Osteocyte (in vitro differentiated cells): ENCODE measurements around the gene ZFP3. TPM values are rescaled to one million over a fixed set of nuclear protein-coding genes. Genes with fewer than 3 reads are reported as not detected.
"Not testable (repeated sequence)": the region's sequence is repeated elsewhere in the genome, so short reads cannot be mapped to it uniquely, and the experiment has no call there.

Experiments used
- DNase-seq: peaks from one replicate; pipeline ENCODE4 v3.0.0; 2021; ENCODE audit warnings: mixed read lengths; ENCODE audit not compliant: unreplicated experiment; ENCODE audit errors: extremely low spot score
- H3K27ac Mint-ChIP-seq: one replicate; pipeline ENCODE4 v1.8.0; 2021; ENCODE audit warnings: mild to moderate bottlenecking, mixed read lengths; ENCODE audit not compliant: unreplicated experiment
- H3K27me3 Mint-ChIP-seq: one replicate; pipeline ENCODE4 v1.8.0; 2021; ENCODE audit warnings: mixed read lengths; ENCODE audit not compliant: unreplicated experiment
- H3K36me3 Mint-ChIP-seq: one replicate; pipeline ENCODE4 v1.8.0; 2021; ENCODE audit warnings: mixed read lengths; ENCODE audit not compliant: unreplicated experiment
- H3K4me1 Mint-ChIP-seq: one replicate; pipeline ENCODE4 v1.8.0; 2021; ENCODE audit warnings: mixed read lengths; ENCODE audit not compliant: unreplicated experiment
- H3K4me3 Mint-ChIP-seq: one replicate; pipeline ENCODE4 v1.8.0; 2021; ENCODE audit warnings: mild to moderate bottlenecking, moderate library complexity, mixed read lengths; ENCODE audit not compliant: unreplicated experiment
- H3K9me3 Mint-ChIP-seq: one replicate; pipeline ENCODE4 v1.8.0; 2021; ENCODE audit warnings: mixed read lengths; ENCODE audit not compliant: unreplicated experiment
- CTCF ChIP-seq: fragments of 200-600 bp; sonication (generic); IDR thresholded peaks from 2 replicates; pipeline ENCODE4 v1.5.0; 2021; ENCODE audit warnings: antibody characterized with exemption, mild to moderate bottlenecking, moderate library complexity
- total RNA-seq: library from RNA; stranded (reverse); gene quantifications from 2 replicates; pipeline ENCODE4 v1.2.1, GENCODE V29; 2021

The ZFP3 gene
- total RNA-seq, 1 donor from 2014 or later = 0.78 TPM

GRCh38 chr17:5055543-5055942 lies 22.7 kb upstream of the ZFP3 start:
- Mint-ChIP-seq H3K4me1 (no peaks in the 10 kb centered on the region), H3K4me3 (no peak overlapping the region), H3K9me3 (no peaks in the 10 kb centered on the region), H3K27me3 (peaks cover 16% of the 10 kb centered on the region), H3K36me3 (no peaks in the 10 kb centered on the region), H3K27ac (no peak overlapping the region)
- DNase-seq = no peak
- no peak for TF ChIP-seq CTCF

GRCh38 chr17:5065227-5065744 lies 13.0 kb upstream of the ZFP3 start:
- no peak for DNase-seq
- H3K4me3 Mint-ChIP-seq = no peak overlapping the region
- no peaks in the 10 kb centered on the region for H3K9me3 Mint-ChIP-seq
- no peak overlapping the region for H3K27ac Mint-ChIP-seq
- no peak for TF ChIP-seq CTCF
- peaks cover 5% of the 10 kb centered on the region for H3K4me1 Mint-ChIP-seq
- peaks cover 9% of the 10 kb centered on the region for H3K27me3 Mint-ChIP-seq
- H3K36me3 Mint-ChIP-seq = no peaks in the 10 kb centered on the region

- no peak for TF ChIP-seq CTCF
- Mint-ChIP-seq H3K27ac (no peak overlapping the region), H3K4me1 (peaks cover 5% of the 10 kb centered on the region), H3K36me3 (no peaks in the 10 kb centered on the region), H3K4me3 (no peak overlapping the region), H3K27me3 (peaks cover 17% of the 10 kb centered on the region), H3K9me3 (no peaks in the 10 kb centered on the region)
- no peak for DNase-seq
Observed at GRCh38 chr17:5068236-5068635, 10.0 kb upstream of the ZFP3 start.

GRCh38 chr17:5069724-5070123 lies 8.5 kb upstream of the ZFP3 start:
- H3K36me3 Mint-ChIP-seq = no peaks in the 10 kb centered on the region
- H3K4me1 Mint-ChIP-seq = peaks cover 5% of the 10 kb centered on the region
- H3K4me3 Mint-ChIP-seq = no peak overlapping the region
- no peak overlapping the region for H3K27ac Mint-ChIP-seq
- no peaks in the 10 kb centered on the region for H3K9me3 Mint-ChIP-seq
- H3K27me3 Mint-ChIP-seq = peaks cover 21% of the 10 kb centered on the region
- DNase-seq = no peak
- TF ChIP-seq CTCF = no peak

GRCh38 chr17:5075472-5075871 lies 2.8 kb upstream of the ZFP3 start:
- H3K4me1 Mint-ChIP-seq, H3K27ac Mint-ChIP-seq, DNase-seq, H3K36me3 Mint-ChIP-seq, H3K9me3 Mint-ChIP-seq, H3K4me3 Mint-ChIP-seq: not testable (repeated sequence)
- peaks cover 14% of the 10 kb centered on the region for H3K27me3 Mint-ChIP-seq

- not testable (repeated sequence) for H3K27me3 Mint-ChIP-seq, H3K27ac Mint-ChIP-seq, DNase-seq, H3K9me3 Mint-ChIP-seq, H3K4me3 Mint-ChIP-seq, H3K36me3 Mint-ChIP-seq, H3K4me1 Mint-ChIP-seq
Observed at GRCh38 chr17:5077275-5077674, 992 bp upstream of the ZFP3 start.
